ENCODE measurements around the gene MITF.

MITF gene

DNA sequence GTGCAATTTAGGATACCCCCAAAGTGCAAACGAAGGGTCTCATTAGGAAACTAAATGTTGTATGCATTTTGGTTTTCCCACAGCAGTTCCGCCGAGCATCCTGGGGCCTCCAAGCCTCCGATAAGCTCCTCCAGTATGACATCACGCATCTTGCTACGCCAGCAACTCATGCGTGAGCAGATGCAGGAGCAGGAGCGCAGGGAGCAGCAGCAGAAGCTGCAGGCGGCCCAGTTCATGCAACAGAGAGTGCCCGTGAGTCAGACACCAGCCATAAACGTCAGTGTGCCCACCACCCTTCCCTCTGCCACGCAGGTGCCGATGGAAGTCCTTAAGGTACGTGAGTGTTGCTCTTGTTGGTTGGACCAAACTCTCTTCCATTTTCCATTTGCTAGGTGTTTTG, 139.8 kb downstream of the MITF start:
- FAIRE-seq: no peak
- no peak for DNase-seq (ENCODE audit: insufficient read length, low spot score)
- TF ChIP-seq TAF1 (IDR thresholded peaks at IDR 0.05; ENCODE audit: low read depth, low read length): no peak
- TF ChIP-seq POLR2A (IDR thresholded peaks at IDR 0.05; ENCODE audit: low read depth, low read length): no peak
- TF ChIP-seq SPI1 (IDR thresholded peaks at IDR 0.05; ENCODE audit: low read depth, low read length): no peak
- no peak for TF ChIP-seq POU2F2 (IDR thresholded peaks at IDR 0.05; ENCODE audit: low read depth, low read length)
- TF ChIP-seq PAX5 (IDR thresholded peaks at IDR 0.05; ENCODE audit: insufficient read depth, low read length, severe bottlenecking): no peak
- no peak for TF ChIP-seq POLR2AphosphoS5 (IDR thresholded peaks at IDR 0.05; ENCODE audit: low read depth, low read length)

- DNase-seq (ENCODE audit: insufficient read length, low spot score) (no peak), FAIRE-seq (no peak)
- TF ChIP-seq TAF1 (IDR thresholded peaks at IDR 0.05; ENCODE audit: low read depth, low read length) (no peak), POU2F2 (IDR thresholded peaks at IDR 0.05; ENCODE audit: low read depth, low read length) (no peak), SPI1 (IDR thresholded peaks at IDR 0.05; ENCODE audit: low read depth, low read length) (no peak), POLR2AphosphoS5 (IDR thresholded peaks at IDR 0.05; ENCODE audit: low read depth, low read length) (no peak)
Measured at GRCh38 chr3:69880069-69880640, 140.9 kb downstream of the MITF start.

GRCh38 chr3:69881051-69881450, 141.8 kb downstream of the MITF start:
- FAIRE-seq (no peak), DNase-seq (ENCODE audit: insufficient read length, low spot score) (no peak)
- TF ChIP-seq POU2F2 (IDR thresholded peaks at IDR 0.05; ENCODE audit: low read depth, low read length) (no peak), POLR2A (IDR thresholded peaks at IDR 0.05; ENCODE audit: low read depth, low read length) (no peak), TAF1 (IDR thresholded peaks at IDR 0.05; ENCODE audit: low read depth, low read length) (no peak), POLR2AphosphoS5 (IDR thresholded peaks at IDR 0.05; ENCODE audit: low read depth, low read length) (no peak), SPI1 (IDR thresholded peaks at IDR 0.05; ENCODE audit: low read depth, low read length) (no peak), PAX5 (IDR thresholded peaks at IDR 0.05; ENCODE audit: insufficient read depth, low read length, severe bottlenecking) (no peak)

DNA sequence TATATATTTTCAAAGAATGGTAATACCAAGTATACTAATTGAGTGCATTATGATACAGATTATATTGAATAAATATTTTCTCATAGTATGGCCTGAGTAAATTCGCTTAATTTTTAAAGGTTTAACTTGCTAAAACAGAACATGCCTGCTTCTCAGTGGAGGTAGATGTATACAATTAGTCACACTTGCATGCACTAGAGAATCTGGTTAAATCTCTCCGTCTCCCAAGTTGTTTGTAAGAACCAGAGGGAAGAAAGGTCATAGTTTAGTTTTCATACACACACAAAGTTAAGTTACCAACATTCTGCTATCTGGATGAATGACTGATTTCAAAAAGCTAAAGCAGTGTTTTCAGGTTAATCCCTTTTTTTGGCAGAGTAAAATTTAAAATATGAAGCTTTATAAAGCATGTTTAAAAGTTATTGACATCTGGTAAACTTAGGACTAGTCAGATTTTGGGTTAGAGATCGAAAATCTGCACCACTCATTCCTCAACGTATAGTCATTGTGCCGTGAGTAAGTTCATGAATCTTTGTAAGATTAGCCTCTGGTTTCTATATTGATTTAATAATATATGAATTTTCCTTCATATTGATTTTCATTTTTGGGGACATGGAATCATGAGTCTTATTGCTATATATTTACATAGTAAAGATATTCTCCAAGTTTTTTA, 142.6 kb downstream of the MITF start:
- TF ChIP-seq POLR2AphosphoS5 (IDR thresholded peaks at IDR 0.05; ENCODE audit: low read depth, low read length) (no peak), PAX5 (IDR thresholded peaks at IDR 0.05; ENCODE audit: insufficient read depth, low read length, severe bottlenecking) (no peak), POLR2A (IDR thresholded peaks at IDR 0.05; ENCODE audit: low read depth, low read length) (no peak), TAF1 (IDR thresholded peaks at IDR 0.05; ENCODE audit: low read depth, low read length) (no peak), POU2F2 (IDR thresholded peaks at IDR 0.05; ENCODE audit: low read depth, low read length) (no peak), SPI1 (IDR thresholded peaks at IDR 0.05; ENCODE audit: low read depth, low read length) (no peak)
- DNase-seq (ENCODE audit: insufficient read length, low spot score): no peak
- no peak for FAIRE-seq

GRCh38 chr3:69882560-69882959, 143.3 kb downstream of the MITF start:
- FAIRE-seq (no peak), DNase-seq (ENCODE audit: insufficient read length, low spot score) (no peak)
- no peak for TF ChIP-seq PAX5 (IDR thresholded peaks at IDR 0.05; ENCODE audit: insufficient read depth, low read length, severe bottlenecking)
- TF ChIP-seq TAF1 (IDR thresholded peaks at IDR 0.05; ENCODE audit: low read depth, low read length): no peak
- no peak for TF ChIP-seq POU2F2 (IDR thresholded peaks at IDR 0.05; ENCODE audit: low read depth, low read length)
- no peak for TF ChIP-seq POLR2AphosphoS5 (IDR thresholded peaks at IDR 0.05; ENCODE audit: low read depth, low read length)
- no peak for TF ChIP-seq SPI1 (IDR thresholded peaks at IDR 0.05; ENCODE audit: low read depth, low read length)
- no peak for TF ChIP-seq POLR2A (IDR thresholded peaks at IDR 0.05; ENCODE audit: low read depth, low read length)

DNA sequence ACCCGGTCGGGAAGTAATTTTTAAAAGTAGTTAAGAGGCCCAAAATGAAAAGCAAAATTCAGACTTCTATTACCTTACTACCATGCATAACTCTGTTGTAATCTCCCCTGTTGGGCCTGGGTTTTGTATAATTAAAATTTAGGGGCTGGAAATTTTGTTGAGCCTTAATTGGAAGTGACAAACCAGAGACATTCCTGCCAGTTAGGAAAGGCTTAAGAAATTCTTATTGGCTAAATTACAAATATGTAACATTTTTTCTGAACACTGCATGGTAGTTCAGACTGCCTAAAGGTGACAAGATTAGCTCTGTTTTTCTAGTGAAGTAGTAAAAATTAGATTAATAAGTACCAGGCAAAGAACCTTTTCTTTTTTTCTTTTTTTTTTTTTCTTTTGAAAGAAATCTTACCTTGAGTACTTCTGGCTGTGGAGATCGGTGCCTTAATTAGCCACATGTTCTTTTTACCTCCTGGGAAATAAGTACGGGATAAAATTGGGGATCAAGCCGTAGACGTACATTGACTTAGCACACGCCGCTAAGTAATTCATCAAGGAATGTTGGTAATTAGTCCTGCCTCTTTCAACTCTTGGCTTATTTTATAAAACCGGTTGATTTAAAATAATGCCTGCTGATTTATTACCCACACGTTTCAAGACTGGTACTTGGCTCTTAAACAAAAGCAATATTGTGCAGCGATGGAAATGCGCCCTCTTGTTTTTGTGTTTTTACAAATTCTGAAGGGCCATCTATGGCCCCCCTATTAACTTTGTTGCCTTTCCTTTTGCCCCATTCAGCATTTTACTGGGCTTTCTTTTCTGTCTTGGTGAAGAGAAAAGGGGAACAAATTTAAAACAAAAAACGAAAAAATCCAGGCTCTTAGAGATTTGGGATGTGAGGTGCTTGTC, 149.0 kb downstream of the MITF start:
- TF ChIP-seq POLR2A (IDR thresholded peaks at IDR 0.05; ENCODE audit: low read depth, low read length) (no peak), SPI1 (IDR thresholded peaks at IDR 0.05; ENCODE audit: low read depth, low read length) (no peak), TAF1 (IDR thresholded peaks at IDR 0.05; ENCODE audit: low read depth, low read length) (no peak), PAX5 (IDR thresholded peaks at IDR 0.05; ENCODE audit: insufficient read depth, low read length, severe bottlenecking) (no peak)
- FAIRE-seq (no peak), DNase-seq (ENCODE audit: insufficient read length, low spot score) (no peak)

DNA sequence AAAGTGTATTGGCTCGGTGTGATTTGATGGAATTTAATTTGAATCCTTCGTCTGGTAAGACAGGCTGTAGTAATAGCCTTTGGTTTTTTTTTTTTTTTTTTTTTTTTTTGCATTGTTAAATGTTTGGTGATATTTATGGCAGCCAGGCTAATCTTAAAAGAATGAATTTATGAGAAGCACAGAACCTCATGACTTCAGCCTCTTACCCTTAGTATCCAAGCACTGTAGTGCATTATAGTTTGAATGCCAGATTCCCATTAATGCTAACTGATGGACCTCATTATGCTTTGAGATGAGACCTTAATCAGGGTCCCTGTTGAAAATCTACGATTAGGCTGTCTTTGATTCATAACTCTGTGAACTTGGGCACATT, 149.7 kb downstream of the MITF start:
- DNase-seq (ENCODE audit: insufficient read length, low spot score): no peak
- FAIRE-seq: no peak
- no peak for TF ChIP-seq POLR2AphosphoS5 (IDR thresholded peaks at IDR 0.05; ENCODE audit: low read depth, low read length)
- TF ChIP-seq SPI1 (IDR thresholded peaks at IDR 0.05; ENCODE audit: low read depth, low read length): no peak
- TF ChIP-seq POLR2A (IDR thresholded peaks at IDR 0.05; ENCODE audit: low read depth, low read length): no peak
- no peak for TF ChIP-seq TAF1 (IDR thresholded peaks at IDR 0.05; ENCODE audit: low read depth, low read length)
- no peak for TF ChIP-seq POU2F2 (IDR thresholded peaks at IDR 0.05; ENCODE audit: low read depth, low read length)
- no peak for TF ChIP-seq PAX5 (IDR thresholded peaks at IDR 0.05; ENCODE audit: insufficient read depth, low read length, severe bottlenecking)

DNA sequence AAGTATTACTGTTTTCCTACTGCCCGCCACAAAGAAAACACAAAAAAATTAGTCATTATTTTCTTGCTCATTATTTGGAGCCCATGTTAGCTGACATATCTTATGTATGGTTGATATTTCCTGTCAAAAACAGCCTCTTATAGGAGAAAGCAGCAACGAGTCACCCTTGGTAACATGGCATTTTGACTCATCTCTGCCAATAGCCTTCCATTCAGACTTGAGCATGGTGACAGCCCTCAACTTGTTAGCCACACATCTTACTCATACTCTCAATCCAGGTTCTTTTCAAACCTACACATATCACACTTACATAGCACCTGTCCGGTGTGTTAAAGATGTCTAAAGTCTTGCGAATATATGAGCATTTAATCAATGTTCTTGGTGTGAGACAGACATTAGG, 150.8 kb downstream of the MITF start:
- FAIRE-seq: no peak
- TF ChIP-seq POLR2A (IDR thresholded peaks at IDR 0.05; ENCODE audit: low read depth, low read length) (no peak), SPI1 (IDR thresholded peaks at IDR 0.05; ENCODE audit: low read depth, low read length) (no peak), POU2F2 (IDR thresholded peaks at IDR 0.05; ENCODE audit: low read depth, low read length) (no peak), POLR2AphosphoS5 (IDR thresholded peaks at IDR 0.05; ENCODE audit: low read depth, low read length) (no peak), PAX5 (IDR thresholded peaks at IDR 0.05; ENCODE audit: insufficient read depth, low read length, severe bottlenecking) (no peak), TAF1 (IDR thresholded peaks at IDR 0.05; ENCODE audit: low read depth, low read length) (no peak)
- no peak for DNase-seq (ENCODE audit: insufficient read length, low spot score)

DNA sequence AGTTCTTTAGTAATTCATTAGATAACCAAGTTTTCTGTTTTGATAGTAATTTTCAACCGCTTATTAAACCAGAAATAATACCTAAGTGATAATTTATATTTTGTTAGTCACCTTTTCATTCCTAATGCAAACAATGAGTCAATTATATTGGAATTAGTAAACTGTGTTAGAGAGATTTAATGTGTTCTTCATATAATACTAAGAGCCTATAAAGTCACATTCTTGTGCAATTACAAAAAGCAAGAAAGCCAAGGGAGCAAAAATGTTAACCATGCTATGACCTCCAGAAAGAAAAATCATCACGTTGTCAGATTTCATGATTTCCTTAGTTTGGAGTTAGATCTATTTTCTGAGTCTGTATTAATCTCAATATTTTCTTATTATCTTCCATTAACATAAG, 151.4 kb downstream of the MITF start:
- FAIRE-seq (no peak), DNase-seq (ENCODE audit: insufficient read length, low spot score) (no peak)
- no peak for TF ChIP-seq PAX5 (IDR thresholded peaks at IDR 0.05; ENCODE audit: insufficient read depth, low read length, severe bottlenecking)
- TF ChIP-seq POLR2AphosphoS5 (IDR thresholded peaks at IDR 0.05; ENCODE audit: low read depth, low read length): no peak
- no peak for TF ChIP-seq SPI1 (IDR thresholded peaks at IDR 0.05; ENCODE audit: low read depth, low read length)
- no peak for TF ChIP-seq TAF1 (IDR thresholded peaks at IDR 0.05; ENCODE audit: low read depth, low read length)
- TF ChIP-seq POLR2A (IDR thresholded peaks at IDR 0.05; ENCODE audit: low read depth, low read length): no peak
- no peak for TF ChIP-seq POU2F2 (IDR thresholded peaks at IDR 0.05; ENCODE audit: low read depth, low read length)

Measured in GM12891 (cell line).